ENCODE results near the gene PATE2. TPM values are rescaled to one million over a fixed set of nuclear protein-coding genes. Genes with fewer than 3 reads are reported as not detected.

PATE2 gene
- total RNA-seq, 1 donor from 2014 or later = not detected

DNA sequence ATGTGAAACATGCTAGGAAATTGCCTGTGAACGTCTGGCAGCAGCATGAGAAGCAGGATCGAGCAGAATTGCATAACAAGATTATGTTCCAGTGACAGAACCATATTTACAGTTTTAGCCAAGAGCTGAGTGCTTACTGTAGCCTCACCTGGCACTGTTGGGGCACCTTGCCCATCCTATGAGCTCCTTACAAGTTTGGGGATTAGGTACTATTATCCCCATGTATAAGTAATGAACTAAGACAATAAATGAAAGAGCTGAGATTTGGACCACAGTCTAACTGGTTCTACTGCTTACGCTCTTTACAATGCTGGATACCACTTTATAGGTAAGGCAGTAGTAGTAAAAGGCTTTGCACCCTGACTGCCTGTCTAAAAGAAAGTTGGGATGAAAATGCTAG, 49.7 kb downstream of the PATE2 start:
- intact Hi-C loops (cut with DNase I) = no loop called here

More for the DNA sequence above, 49.7 kb downstream of the PATE2 start:
- no peak for DNase-seq (ENCODE audit: low spot score)
- ATAC-seq = no peak

Other genes starting within 250 kb of the PATE2 start
- gene EI24, start 209.4 kb downstream of the PATE2 start, total RNA-seq = 47.1 TPM
- gene STT3A, start 186.0 kb downstream of the PATE2 start, total RNA-seq = 100 TPM
- gene CHEK1, start 153.7 kb downstream of the PATE2 start, total RNA-seq = 1.7 TPM
- not detected for gene ACRV1, start 98.0 kb downstream of the PATE2 start, total RNA-seq
- not detected for gene PATE1, start 32.5 kb downstream of the PATE2 start, total RNA-seq
- not detected for gene PATE3, start 9.3 kb upstream of the PATE2 start, total RNA-seq
- not detected for gene PATE4, start 54.5 kb upstream of the PATE2 start, total RNA-seq
- 4.1 TPM for gene HYLS1, start 108.8 kb upstream of the PATE2 start, total RNA-seq
- 10.7 TPM for gene PUS3, start 124.4 kb upstream of the PATE2 start, total RNA-seq
- 2.2 TPM for gene DDX25, start 125.7 kb upstream of the PATE2 start, total RNA-seq
- gene VSIG10L2, start 167.2 kb upstream of the PATE2 start, total RNA-seq = not detected